SIG-M5 (cell line): ENCODE results near the gene DSC3.
"Not testable (repeated sequence)": the region's sequence is repeated elsewhere in the genome, so short reads cannot be mapped to it uniquely, and the experiment has no call there.

Source experiments
- DNase-seq: peaks from one replicate; lab custom pipeline; 2025; lab: John Stamatoyannopoulos, UW

Gene DSC3

GRCh38 chr18:31041271-31042083 is 1.1 kb downstream of the DSC3 start:
- DNase-seq, result no peak

- no peak for DNase-seq
Observed at GRCh38 chr18:31040686-31041270, 1.8 kb downstream of the DSC3 start.

GRCh38 chr18:31039426-31039825 is 3.1 kb downstream of the DSC3 start:
- DNase-seq, result no peak

- DNase-seq, result not testable (repeated sequence)
Observed at GRCh38 chr18:31037686-31038085, 4.9 kb downstream of the DSC3 start.

- no peak for DNase-seq
Observed at GRCh38 chr18:31034541-31034940, 8.0 kb downstream of the DSC3 start.

GRCh38 chr18:31030574-31031278 is 11.8 kb downstream of the DSC3 start:
- DNase-seq, result no peak

GRCh38 chr18:31015715-31016434 is 26.7 kb downstream of the DSC3 start:
- no peak for DNase-seq

GRCh38 chr18:31011455-31011854 is 31.1 kb downstream of the DSC3 start:
- not testable (repeated sequence) for DNase-seq

- no peak for DNase-seq
Observed at GRCh38 chr18:31010601-31011000, 31.9 kb downstream of the DSC3 start.

- no peak for DNase-seq
Observed at GRCh38 chr18:30999887-31000628, 42.5 kb downstream of the DSC3 start.

GRCh38 chr18:30999186-30999585 is 43.4 kb downstream of the DSC3 start:
- no peak for DNase-seq

GRCh38 chr18:30997223-30997622 is 45.3 kb downstream of the DSC3 start:
- DNase-seq, result no peak

GRCh38 chr18:30992231-30992630 is 50.3 kb downstream of the DSC3 start:
- no peak for DNase-seq

- no peak for DNase-seq
Observed at GRCh38 chr18:30991397-30991796, 51.1 kb downstream of the DSC3 start.

- no peak for DNase-seq
Observed at GRCh38 chr18:30989141-30989540, 53.4 kb downstream of the DSC3 start.

- no peak for DNase-seq
Observed at GRCh38 chr18:30988440-30988839, 54.1 kb downstream of the DSC3 start.

GRCh38 chr18:30987467-30988241 is 54.9 kb downstream of the DSC3 start:
- no peak for DNase-seq

GRCh38 chr18:30985753-30986152 is 56.8 kb downstream of the DSC3 start:
- no peak for DNase-seq

- DNase-seq, result no peak
Observed at GRCh38 chr18:30982285-30982992, 60.1 kb downstream of the DSC3 start.

GRCh38 chr18:30978091-30978490 is 64.5 kb downstream of the DSC3 start:
- not testable (repeated sequence) for DNase-seq
